ENCODE results near the gene SPTBN5.
A peak's percentile ranks its signal among the peaks of the same experiment; 100 is the strongest.

SPTBN5 gene

GRCh38 chr15:41908736-41909461 is 15.0 kb upstream of the SPTBN5 start:
- no peak overlapping the region for H3K27ac ChIP-seq
- TF ChIP-seq ZFX (IDR thresholded peaks at IDR 0.05; ENCODE audit: borderline replicate concordance) (no peak), CTCF (IDR thresholded peaks at IDR 0.05) (no peak)

GRCh38 chr15:41907141-41907540 is 13.3 kb upstream of the SPTBN5 start:
- no peak overlapping the region for H3K27ac ChIP-seq
- TF ChIP-seq CTCF (IDR thresholded peaks at IDR 0.05) (no peak), ZFX (IDR thresholded peaks at IDR 0.05; ENCODE audit: borderline replicate concordance) (no peak)

- no peak for TF ChIP-seq CTCF (IDR thresholded peaks at IDR 0.05)
- TF ChIP-seq ZFX (IDR thresholded peaks at IDR 0.05; ENCODE audit: borderline replicate concordance): no peak
- H3K27ac ChIP-seq: no peak overlapping the region
Measured at GRCh38 chr15:41906608-41907007, 12.8 kb upstream of the SPTBN5 start.

- TF ChIP-seq CTCF (IDR thresholded peaks at IDR 0.05): no peak
- no peak for TF ChIP-seq ZFX (IDR thresholded peaks at IDR 0.05; ENCODE audit: borderline replicate concordance)
- H3K27ac ChIP-seq: no peak overlapping the region
Measured at GRCh38 chr15:41905036-41905793, 11.4 kb upstream of the SPTBN5 start.

- H3K27ac ChIP-seq: no peak overlapping the region
- TF ChIP-seq CTCF (IDR thresholded peaks at IDR 0.05): peak; percentile 86
- TF ChIP-seq ZFX (IDR thresholded peaks at IDR 0.05; ENCODE audit: borderline replicate concordance): no peak
Measured at GRCh38 chr15:41904541-41905005, 10.7 kb upstream of the SPTBN5 start.

- H3K27ac ChIP-seq: no peak overlapping the region
- TF ChIP-seq CTCF (IDR thresholded peaks at IDR 0.05) (no peak), ZFX (IDR thresholded peaks at IDR 0.05; ENCODE audit: borderline replicate concordance) (no peak)
Measured at GRCh38 chr15:41903782-41904181, 9.9 kb upstream of the SPTBN5 start.

- TF ChIP-seq CTCF (IDR thresholded peaks at IDR 0.05) (no peak), ZFX (IDR thresholded peaks at IDR 0.05; ENCODE audit: borderline replicate concordance) (no peak)
- no peak overlapping the region for H3K27ac ChIP-seq
Measured at GRCh38 chr15:41901431-41901830, 7.6 kb upstream of the SPTBN5 start.
